Hepatocyte (in vitro differentiated cells): ENCODE results near the gene DCC. TPM values are rescaled to one million over a fixed set of nuclear protein-coding genes. Genes with fewer than 3 reads are reported as not detected.

Source experiments
- DNase-seq: peaks from one replicate; pipeline ENCODE4 v3.0.0-alpha.2; 2016; ENCODE audit warnings: low spot score
- H2AFZ ChIP-seq: fragments of 200-600 bp; sonication (generic); 2 replicates; pipeline ENCODE4 v1.6.0; 2016; ENCODE audit warnings: antibody characterized with exemption, mild to moderate bottlenecking
- H3K27ac ChIP-seq: fragments of 200-600 bp; sonication (generic); 2 replicates; pipeline ENCODE4 v1.5.1; 2016; ENCODE audit warnings: mild to moderate bottlenecking
- H3K27me3 ChIP-seq: fragments of 200-600 bp; sonication (generic); 2 replicates; pipeline ENCODE4 v1.6.1; 2016
- H3K36me3 ChIP-seq: fragments of 200-600 bp; sonication (generic); replicated peaks from 2 replicates; pipeline ENCODE4 v1.5.1; 2016; ENCODE audit warnings: low read depth; ENCODE audit not compliant: insufficient read depth
- H3K4me1 ChIP-seq: fragments of 200-600 bp; sonication (generic); 2 replicates; pipeline ENCODE4 v1.5.1; 2016; ENCODE audit warnings: mild to moderate bottlenecking, moderate library complexity; ENCODE audit not compliant: insufficient read depth
- H3K4me2 ChIP-seq: fragments of 200-600 bp; sonication (generic); 2 replicates; pipeline ENCODE4 v1.6.0; 2016
- H3K4me3 ChIP-seq: fragments of 200-600 bp; sonication (generic); 2 replicates; pipeline ENCODE4 v1.5.1; 2016; ENCODE audit warnings: mild to moderate bottlenecking
- H3K79me2 ChIP-seq: fragments of 200-600 bp; sonication (generic); 2 replicates; pipeline ENCODE4 v1.6.0; 2017; ENCODE audit warnings: mild to moderate bottlenecking
- H3K9me2 ChIP-seq: fragments of 200-600 bp; sonication (generic); replicated peaks from 2 replicates; pipeline ENCODE4 v1.6.0; 2017; ENCODE audit warnings: mild to moderate bottlenecking; ENCODE audit not compliant: insufficient read depth
- H3K9me3 ChIP-seq: fragments of 200-600 bp; sonication (generic); 2 replicates; pipeline ENCODE4 v1.5.1; 2016; ENCODE audit warnings: low read depth, mild to moderate bottlenecking
- H4K20me1 ChIP-seq: fragments of 200-600 bp; sonication (generic); 2 replicates; pipeline ENCODE4 v1.6.0; 2016; ENCODE audit warnings: mild to moderate bottlenecking; ENCODE audit not compliant: insufficient read depth, poor library complexity, severe bottlenecking
- EZH2 ChIP-seq: fragments of 200-600 bp; sonication (generic); IDR thresholded peaks from 2 replicates; pipeline ENCODE4 v1.6.1; 2016; ENCODE audit warnings: antibody characterized with exemption, mild to moderate bottlenecking, borderline replicate concordance
- EZH2phosphoT487 ChIP-seq: fragments of 200-600 bp; sonication (generic); IDR thresholded peaks from one replicate; pipeline ENCODE4 v1.6.1; 2018; ENCODE audit warnings: antibody characterized with exemption, mild to moderate bottlenecking, low read depth, moderate library complexity; ENCODE audit not compliant: unreplicated experiment, severe bottlenecking
- WGBS: methylation state at CpG from one replicate; pipeline ENCODE4 v1.1.6; 2016; ENCODE audit warnings: low lambda C conversion rate; ENCODE audit errors: missing lambda C conversion rate; 5-methylcytosine and 5-hydroxymethylcytosine counted together
- polyA plus RNA-seq: library from polyadenylated mRNA; unstranded; fragments of >200 nt; fragmentation: Nextera tagmentation; extraction: Ambion mirVana; gene quantifications from 2 replicates; pipeline ENCODE4 v1.2.1, GENCODE V29; 2016
- total RNA-seq: library from RNA; depleted of rRNA; stranded (reverse); fragments of >200 nt; gene quantifications from 2 replicates; pipeline ENCODE4 v1.2.3, GENCODE V29; 2014
- TF ChIP-seq, protein P1 (sequence below): fragments of 200-600 bp; sonication (generic); IDR thresholded peaks from 2 replicates; pipeline ENCODE4 v1.5.1; 2016; ENCODE audit warnings: antibody characterized with exemption, mild to moderate bottlenecking; ENCODE audit not compliant: poor library complexity

Gene DCC
- total and polyA plus RNA-seq, 2 experiments from 2014 or later: 1.0 to 3.5 TPM

DNA sequence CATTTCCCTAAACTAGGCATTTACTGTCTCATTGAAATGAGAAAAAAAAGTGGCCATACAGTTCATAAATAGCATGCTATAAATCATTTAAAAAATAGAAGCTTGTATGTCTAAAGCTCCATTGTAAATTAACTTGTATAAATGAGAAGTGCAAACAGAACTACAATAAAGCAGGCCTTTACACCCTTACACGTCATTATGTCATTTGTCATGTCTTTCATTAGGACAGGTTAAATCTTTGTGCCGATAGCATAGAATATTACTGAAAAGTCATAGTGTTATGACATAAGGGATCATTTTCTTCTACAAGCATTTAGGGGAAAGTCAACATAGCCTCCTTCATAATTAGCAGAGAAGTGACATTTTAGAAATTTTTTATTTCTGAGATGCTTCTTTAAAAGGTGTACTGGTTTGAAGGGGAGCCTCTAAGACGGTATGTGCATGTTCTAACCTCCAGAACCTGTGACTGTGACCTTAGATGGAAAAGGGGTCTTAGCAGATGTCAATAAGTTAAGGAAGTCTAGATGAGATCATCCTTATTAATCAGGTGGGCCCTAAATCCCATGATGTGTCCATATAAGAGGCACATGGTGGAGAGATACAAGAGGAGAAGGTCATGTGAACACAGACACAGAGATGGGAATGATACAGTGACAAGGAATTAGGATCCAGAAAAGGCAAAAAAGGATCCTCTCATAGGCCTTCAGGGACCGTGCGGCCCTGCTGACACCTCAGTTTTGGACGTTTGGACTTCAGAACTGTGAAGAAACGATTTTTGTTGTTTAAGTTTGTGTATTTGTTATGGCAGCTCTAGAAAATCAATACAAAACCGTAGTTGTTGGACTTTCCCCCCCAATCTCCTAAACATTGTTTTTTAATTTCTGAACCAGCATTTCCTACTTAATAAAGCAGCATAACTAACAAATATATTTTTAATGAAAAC is 1020.8 kb downstream of the DCC start:
- Histone ChIP-seq H3K4me3 (no peak overlapping the region), H3K36me3 (no peaks in the 10 kb centered on the region), H4K20me1 (no peaks in the 10 kb centered on the region), H2AFZ (no peak overlapping the region), H3K79me2 (no peaks in the 10 kb centered on the region), H3K27me3 (no peaks in the 10 kb centered on the region), H3K4me1 (no peaks in the 10 kb centered on the region), H3K9me2 (no peaks in the 10 kb centered on the region), H3K4me2 (no peak overlapping the region), H3K9me3 (no peaks in the 10 kb centered on the region), H3K27ac (no peak overlapping the region)
- WGBS: 76% methylated on average over 8 of the region's 8 CpGs
- DNase-seq: no peak
- no peak for TF ChIP-seq EZH2phosphoT487
- TF ChIP-seq, protein P1, sequence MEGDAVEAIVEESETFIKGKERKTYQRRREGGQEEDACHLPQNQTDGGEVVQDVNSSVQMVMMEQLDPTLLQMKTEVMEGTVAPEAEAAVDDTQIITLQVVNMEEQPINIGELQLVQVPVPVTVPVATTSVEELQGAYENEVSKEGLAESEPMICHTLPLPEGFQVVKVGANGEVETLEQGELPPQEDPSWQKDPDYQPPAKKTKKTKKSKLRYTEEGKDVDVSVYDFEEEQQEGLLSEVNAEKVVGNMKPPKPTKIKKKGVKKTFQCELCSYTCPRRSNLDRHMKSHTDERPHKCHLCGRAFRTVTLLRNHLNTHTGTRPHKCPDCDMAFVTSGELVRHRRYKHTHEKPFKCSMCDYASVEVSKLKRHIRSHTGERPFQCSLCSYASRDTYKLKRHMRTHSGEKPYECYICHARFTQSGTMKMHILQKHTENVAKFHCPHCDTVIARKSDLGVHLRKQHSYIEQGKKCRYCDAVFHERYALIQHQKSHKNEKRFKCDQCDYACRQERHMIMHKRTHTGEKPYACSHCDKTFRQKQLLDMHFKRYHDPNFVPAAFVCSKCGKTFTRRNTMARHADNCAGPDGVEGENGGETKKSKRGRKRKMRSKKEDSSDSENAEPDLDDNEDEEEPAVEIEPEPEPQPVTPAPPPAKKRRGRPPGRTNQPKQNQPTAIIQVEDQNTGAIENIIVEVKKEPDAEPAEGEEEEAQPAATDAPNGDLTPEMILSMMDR: no peak
- no peak for TF ChIP-seq EZH2

DNA sequence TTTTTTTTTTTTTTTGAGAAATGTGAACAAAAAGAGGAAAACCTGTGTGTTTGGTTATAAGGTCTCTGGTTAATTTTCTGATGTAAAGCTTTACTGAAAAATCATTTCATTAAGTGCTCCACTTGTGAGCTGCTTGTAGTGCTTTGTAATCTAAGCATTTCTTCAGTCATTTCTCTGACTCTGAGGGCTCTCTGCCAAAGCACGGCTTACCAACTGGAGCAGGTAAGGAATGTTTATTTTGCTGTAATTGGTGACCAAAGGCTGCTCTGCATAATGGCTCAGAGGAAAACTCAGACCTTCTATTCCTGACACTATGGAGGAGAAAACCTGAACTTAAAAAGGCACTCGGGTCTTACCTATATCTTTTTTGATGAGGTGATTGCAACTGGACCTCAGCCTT is 1035.6 kb downstream of the DCC start:
- Histone ChIP-seq H4K20me1 (no peaks in the 10 kb centered on the region), H3K79me2 (no peaks in the 10 kb centered on the region), H3K4me1 (no peaks in the 10 kb centered on the region), H3K4me2 (no peak overlapping the region), H2AFZ (no peak overlapping the region), H3K36me3 (no peaks in the 10 kb centered on the region), H3K9me3 (no peaks in the 10 kb centered on the region), H3K27me3 (no peaks in the 10 kb centered on the region), H3K27ac (no peak overlapping the region), H3K4me3 (no peak overlapping the region), H3K9me2 (no peaks in the 10 kb centered on the region)
- WGBS: 41% methylated on average over 2 of the region's 2 CpGs
- TF ChIP-seq, protein P1: no peak
- TF ChIP-seq EZH2phosphoT487 (no peak), EZH2 (no peak)
- DNase-seq: peak; percentile 32

DNA sequence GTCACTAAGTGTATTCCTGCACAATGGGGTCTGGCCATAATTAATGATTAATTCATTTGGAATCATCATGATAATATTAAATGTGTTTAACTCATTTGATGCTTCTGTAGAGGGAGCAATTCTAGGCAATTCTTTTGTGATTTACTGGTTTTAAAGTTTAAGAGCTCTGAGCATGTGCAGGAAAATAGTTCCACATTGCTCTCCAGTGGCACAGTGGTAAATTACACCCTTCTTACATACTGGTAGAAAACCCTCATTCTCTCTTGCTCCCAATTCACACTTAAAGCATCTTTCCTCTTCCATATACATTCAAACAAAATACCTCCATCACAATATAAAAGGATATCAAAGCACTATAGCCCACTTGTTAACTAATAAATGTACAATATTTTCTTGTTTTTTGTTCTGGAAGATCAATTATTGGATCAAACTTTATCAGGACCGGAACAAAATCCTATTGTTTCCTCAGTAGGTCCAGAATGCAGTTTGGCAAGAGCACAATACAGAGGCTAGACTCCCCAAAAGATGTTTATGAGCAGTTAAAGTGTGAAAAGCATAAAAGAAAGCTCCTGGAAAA is 1040.2 kb downstream of the DCC start:
- Histone ChIP-seq H3K27ac (no peak overlapping the region), H3K9me2 (no peaks in the 10 kb centered on the region), H3K4me2 (no peak overlapping the region), H2AFZ (no peak overlapping the region), H3K4me3 (no peak overlapping the region), H3K79me2 (no peaks in the 10 kb centered on the region), H3K27me3 (no peaks in the 10 kb centered on the region), H3K9me3 (no peaks in the 10 kb centered on the region), H3K36me3 (no peaks in the 10 kb centered on the region), H3K4me1 (no peaks in the 10 kb centered on the region), H4K20me1 (no peaks in the 10 kb centered on the region)
- WGBS: 85% methylated on average over 1 of the region's 1 CpG
- DNase-seq: peak; percentile 57
- no peak for TF ChIP-seq EZH2
- TF ChIP-seq, protein P1: peak; percentile 58
